AG04450 (cell line): ENCODE results near the gene AP4E1. TPM values are rescaled to one million over a fixed set of nuclear protein-coding genes. Genes with fewer than 3 reads are reported as not detected.
"Not testable (repeated sequence)": the region's sequence is repeated elsewhere in the genome, so short reads cannot be mapped to it uniquely, and the experiment has no call there.

Experiments used
- CTCF ChIA-PET: fragments of 300-600, 350-600 bp; formaldehyde crosslinking; extraction: SDS; loops from one replicate; lab custom pipeline; 2022; ENCODE audit warnings: antibody characterized with exemption, inconsistent platforms; lab: Charles Lee
- POLR2A ChIA-PET: fragments of 350-600 bp; formaldehyde crosslinking; extraction: SDS; loops from one replicate; lab custom pipeline; 2021; ENCODE audit warnings: antibody characterized with exemption, inconsistent platforms; lab: Yijun Ruan, JAX
- DNase-seq: peaks from one replicate; pipeline ENCODE4 v3.0.0-alpha.2; 2011; ENCODE audit warnings: low read depth, low spot score
- H3K27ac ChIP-seq: one replicate; pipeline ENCODE4 v1.5.1; 2012; ENCODE audit warnings: low read depth, low read length, control low read depth
- H3K27me3 ChIP-seq: one replicate; pipeline ENCODE4 v1.6.0; 2012; ENCODE audit warnings: low read length; ENCODE audit not compliant: control insufficient read depth, insufficient read depth
- H3K4me3 ChIP-seq: 2 replicates; pipeline ENCODE4 v1.5.1; 2011; ENCODE audit warnings: mild to moderate bottlenecking, low read depth, low read length, control low read depth
- H3K9me3 ChIP-seq: 2 replicates; pipeline ENCODE4 v1.5.1; 2012; ENCODE audit warnings: low read length; ENCODE audit not compliant: control insufficient read depth, insufficient read depth
- polyA plus RNA-seq: library from polyadenylated mRNA; depleted of rRNA; stranded (reverse); fragments of >200 nt; gene quantifications from 2 replicates; pipeline ENCODE4 v1.2.3, GENCODE V29; 2011
- TF ChIP-seq, protein P1 (sequence below): IDR thresholded peaks from 2 replicates; pipeline ENCODE4 v1.5.1; 2011; ENCODE audit warnings: low read depth, low read length, control low read depth, inconsistent platforms

The AP4E1 gene
- polyA plus RNA-seq, 1 experiment = 4.5 TPM

DNA sequence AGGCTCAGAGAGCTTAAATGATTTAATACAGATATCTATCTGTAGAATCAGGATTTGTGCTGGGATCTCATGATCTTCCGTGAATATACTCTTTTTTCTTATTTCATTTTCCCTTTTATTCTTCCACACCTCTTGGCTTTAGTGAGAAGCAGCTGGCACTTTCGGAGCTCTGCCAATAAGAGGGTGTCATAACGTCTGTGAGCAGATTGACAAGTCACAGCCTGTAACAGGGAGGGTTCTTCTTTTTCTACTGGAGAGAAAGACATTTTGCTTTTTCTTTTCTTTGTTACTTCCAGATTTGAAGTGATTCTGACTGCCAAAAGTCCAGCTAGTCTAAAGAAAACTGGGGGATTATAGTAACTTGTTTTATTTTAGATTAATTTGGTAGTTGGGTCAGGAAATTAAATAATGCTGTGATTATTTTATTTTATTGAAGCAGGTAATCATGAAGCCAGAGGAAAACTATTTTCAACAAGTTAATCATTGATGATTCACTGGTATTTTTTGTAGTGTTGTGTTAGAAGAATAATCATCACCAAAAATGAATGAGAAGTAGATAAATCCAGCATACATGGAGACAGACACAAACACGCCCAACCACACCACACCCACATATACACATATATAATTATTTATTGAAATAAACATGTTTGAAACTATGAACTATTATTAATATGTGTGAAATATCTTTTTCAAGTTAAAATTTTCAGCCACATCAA lies 116.4 kb downstream of the AP4E1 start:
- ChIA-PET POLR2A (no interaction called here), CTCF (no interaction called here)
- H3K27me3 ChIP-seq = no peaks in the 10 kb centered on the region
- no peak for DNase-seq
- H3K9me3 ChIP-seq = no peaks in the 10 kb centered on the region; the same call in 1 of the 2 replicates
- no peak overlapping the region for H3K4me3 ChIP-seq
- no peak overlapping the region for H3K27ac ChIP-seq
- TF ChIP-seq, protein P1, sequence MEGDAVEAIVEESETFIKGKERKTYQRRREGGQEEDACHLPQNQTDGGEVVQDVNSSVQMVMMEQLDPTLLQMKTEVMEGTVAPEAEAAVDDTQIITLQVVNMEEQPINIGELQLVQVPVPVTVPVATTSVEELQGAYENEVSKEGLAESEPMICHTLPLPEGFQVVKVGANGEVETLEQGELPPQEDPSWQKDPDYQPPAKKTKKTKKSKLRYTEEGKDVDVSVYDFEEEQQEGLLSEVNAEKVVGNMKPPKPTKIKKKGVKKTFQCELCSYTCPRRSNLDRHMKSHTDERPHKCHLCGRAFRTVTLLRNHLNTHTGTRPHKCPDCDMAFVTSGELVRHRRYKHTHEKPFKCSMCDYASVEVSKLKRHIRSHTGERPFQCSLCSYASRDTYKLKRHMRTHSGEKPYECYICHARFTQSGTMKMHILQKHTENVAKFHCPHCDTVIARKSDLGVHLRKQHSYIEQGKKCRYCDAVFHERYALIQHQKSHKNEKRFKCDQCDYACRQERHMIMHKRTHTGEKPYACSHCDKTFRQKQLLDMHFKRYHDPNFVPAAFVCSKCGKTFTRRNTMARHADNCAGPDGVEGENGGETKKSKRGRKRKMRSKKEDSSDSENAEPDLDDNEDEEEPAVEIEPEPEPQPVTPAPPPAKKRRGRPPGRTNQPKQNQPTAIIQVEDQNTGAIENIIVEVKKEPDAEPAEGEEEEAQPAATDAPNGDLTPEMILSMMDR = no peak

DNA sequence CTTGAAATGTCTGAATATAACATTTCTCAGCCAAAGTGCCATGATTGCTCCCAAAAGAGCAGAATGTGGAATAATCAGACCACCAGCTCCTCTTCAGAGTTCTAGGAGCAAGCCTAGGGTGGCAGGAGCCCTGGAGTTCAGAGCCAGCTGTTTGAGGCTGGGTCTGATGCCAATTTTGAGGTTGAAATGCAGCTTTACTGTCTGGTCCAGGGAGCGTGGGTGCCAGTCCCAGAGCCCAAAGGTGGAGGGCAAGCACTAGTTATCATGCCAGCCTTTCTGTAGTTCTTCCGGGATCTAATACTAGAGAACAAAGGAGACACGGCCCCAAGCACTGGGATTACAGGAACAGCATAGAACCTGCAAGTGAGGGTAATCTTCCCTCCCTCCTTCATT lies 117.0 kb downstream of the AP4E1 start:
- ChIA-PET POLR2A (no interaction called here), CTCF (no interaction called here)
- Histone ChIP-seq H3K4me3 (no peak overlapping the region), H3K9me3 (no peaks in the 10 kb centered on the region; the same call in 1 of the 2 replicates), H3K27ac (no peak overlapping the region), H3K27me3 (no peaks in the 10 kb centered on the region)
- no peak for DNase-seq
- TF ChIP-seq, protein P1 = no peak

DNA sequence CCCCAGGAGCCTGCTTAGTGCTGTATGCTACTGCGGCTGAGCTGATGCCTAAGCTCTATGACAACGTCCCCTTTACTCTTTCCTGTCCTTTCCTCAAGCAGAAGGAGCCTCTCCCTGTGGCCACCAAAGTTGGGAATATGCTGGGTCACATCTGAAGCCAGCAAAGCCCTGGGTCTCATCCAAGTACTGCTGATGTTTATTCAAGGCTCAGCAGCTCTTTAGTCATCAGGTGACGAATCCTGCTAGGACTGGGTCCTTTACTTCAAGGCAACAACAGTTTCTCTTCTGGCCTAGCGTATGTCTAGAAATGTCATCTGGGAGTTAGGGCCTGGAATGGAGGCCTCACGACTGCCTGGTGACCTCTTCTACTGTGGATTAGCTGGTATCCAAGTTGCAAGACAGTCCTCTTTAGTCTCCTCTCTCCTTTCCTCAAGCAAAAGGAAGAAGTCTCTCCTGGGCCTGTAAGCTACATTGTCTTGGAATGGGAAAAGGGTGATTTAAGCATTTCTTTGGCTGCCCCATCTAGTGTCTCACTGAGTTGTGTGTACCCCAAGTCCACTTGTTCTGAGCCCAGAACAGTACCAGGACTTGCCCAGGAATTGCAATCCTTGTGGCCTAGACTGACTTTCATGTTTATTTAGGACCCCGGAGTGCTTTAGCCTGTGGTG lies 122.3 kb downstream of the AP4E1 start:
- no peak overlapping the region for H3K4me3 ChIP-seq
- H3K27ac ChIP-seq = peak overlapping the region; percentile 75
- no peaks in the 10 kb centered on the region for H3K9me3 ChIP-seq
- CTCF ChIA-PET = no interaction called here
- no peaks in the 10 kb centered on the region for H3K27me3 ChIP-seq
- TF ChIP-seq, protein P1 = no peak
- peak; percentile 38 for DNase-seq
- POLR2A ChIA-PET = no interaction called here

DNA sequence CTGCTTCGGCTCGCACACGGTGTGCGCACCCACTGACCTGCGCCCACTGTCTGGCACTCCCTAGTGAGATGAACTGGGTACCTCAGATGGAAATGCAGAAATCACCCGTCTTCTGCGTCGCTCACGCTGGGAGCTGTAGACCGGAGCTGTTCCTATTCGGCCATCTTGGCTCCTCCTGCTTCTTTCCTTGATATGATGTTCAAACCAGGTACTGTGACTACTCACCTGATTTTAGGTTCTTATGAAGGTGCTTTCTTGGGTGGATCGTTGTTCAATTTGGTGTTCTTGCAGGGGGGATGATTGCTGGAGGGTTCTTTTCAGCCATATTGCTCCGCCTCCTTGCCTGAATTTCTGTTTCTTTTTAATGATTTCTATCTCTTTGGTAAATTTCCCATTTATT lies 129.0 kb downstream of the AP4E1 start:
- H3K27ac ChIP-seq, H3K9me3 ChIP-seq, DNase-seq, CTCF ChIA-PET, POLR2A ChIA-PET, H3K4me3 ChIP-seq, H3K27me3 ChIP-seq: not testable (repeated sequence)

DNA sequence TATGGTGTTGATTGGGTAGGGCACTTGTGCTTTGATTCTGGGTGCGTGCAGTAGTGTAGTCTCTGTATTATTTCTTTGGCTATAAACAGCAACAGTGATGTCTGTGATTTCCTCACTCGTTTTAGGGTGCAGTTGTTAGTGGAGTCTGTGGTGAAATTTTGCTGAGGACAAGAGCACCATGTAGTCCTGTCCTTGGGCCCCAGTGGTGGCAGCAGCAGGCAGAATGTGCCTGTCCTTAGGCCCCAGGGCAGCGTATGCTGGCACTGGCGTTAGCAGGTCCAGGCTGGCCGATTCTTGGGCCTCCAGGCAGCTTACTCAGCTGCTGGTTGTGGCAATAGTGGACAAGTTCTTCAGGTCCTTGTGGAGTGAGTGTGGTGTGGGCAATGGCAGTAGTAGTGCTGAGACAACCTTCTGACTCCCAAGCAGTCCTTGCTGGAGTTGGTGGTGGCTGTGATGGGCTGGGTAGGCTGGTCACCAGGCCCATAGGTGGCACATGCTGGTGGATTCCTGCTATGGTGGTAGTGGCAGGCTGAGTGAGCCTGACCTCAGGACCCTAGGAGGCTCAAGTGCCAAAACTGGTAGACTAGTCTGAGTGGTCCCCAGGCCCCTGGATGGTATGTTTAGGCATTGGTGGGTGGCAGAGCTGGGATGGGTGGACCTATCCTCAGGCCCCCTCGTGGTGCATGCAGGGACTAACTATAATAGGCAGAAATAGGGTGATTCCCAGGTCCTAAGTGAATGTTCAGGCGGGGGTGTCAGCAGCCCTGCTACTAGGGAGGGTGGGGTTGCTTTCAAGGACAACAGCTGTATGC lies 129.9 kb downstream of the AP4E1 start:
- DNase-seq = no peak
- no peak overlapping the region for H3K4me3 ChIP-seq

More for the DNA sequence above, 129.9 kb downstream of the AP4E1 start:
- ChIA-PET CTCF (no interaction called here), POLR2A (no interaction called here)
- H3K27ac ChIP-seq = no peak overlapping the region
- TF ChIP-seq, protein P1 = no peak
- no peaks in the 10 kb centered on the region for H3K27me3 ChIP-seq
- no peaks in the 10 kb centered on the region for H3K9me3 ChIP-seq
